Ishikawa (cell line): ENCODE measurements around the gene PMAIP1.

Experiments
- CEBPB ChIP-seq: IDR thresholded peaks from 2 replicates; pipeline ENCODE4 v1.6.1; 2012
- CREB1 ChIP-seq: IDR thresholded peaks from 2 replicates; pipeline ENCODE4 v1.6.1; 2012; ENCODE audit warnings: low read depth
- EGR1 ChIP-seq: IDR thresholded peaks from 2 replicates; pipeline ENCODE4 v1.6.1; 2012
- EP300 ChIP-seq: IDR thresholded peaks from 2 replicates; pipeline ENCODE4 v1.6.1; 2012; ENCODE audit warnings: borderline replicate concordance
- FOXM1 ChIP-seq: IDR thresholded peaks from 2 replicates; pipeline ENCODE4 v1.6.1; 2012; ENCODE audit warnings: low read depth, borderline replicate concordance
- NFIC ChIP-seq: IDR thresholded peaks from 2 replicates; pipeline ENCODE4 v1.6.1; 2012
- RAD21 ChIP-seq: IDR thresholded peaks from 2 replicates; pipeline ENCODE4 v1.6.1; 2012; ENCODE audit warnings: low read depth
- TAF1 ChIP-seq: IDR thresholded peaks from 2 replicates; pipeline ENCODE4 v1.6.1; 2012; ENCODE audit warnings: low read depth, mild to moderate bottlenecking
- TCF12 ChIP-seq: IDR thresholded peaks from 2 replicates; pipeline ENCODE4 v1.6.1; 2012; ENCODE audit warnings: low read depth
- TEAD4 ChIP-seq: IDR thresholded peaks from 2 replicates; pipeline ENCODE4 v1.6.1; 2012
- YY1 ChIP-seq: IDR thresholded peaks from 2 replicates; pipeline ENCODE4 v1.6.1; 2012; ENCODE audit warnings: low read depth
- ZBTB7A ChIP-seq: IDR thresholded peaks from 2 replicates; pipeline ENCODE4 v1.6.1; 2012; ENCODE audit warnings: low read depth
- TF ChIP-seq, protein P1 (sequence below): IDR thresholded peaks from 2 replicates; pipeline ENCODE4 v1.6.1; 2012
- TF ChIP-seq, protein P2 (sequence below): IDR thresholded peaks from 2 replicates; pipeline ENCODE4 v1.6.1; 2012
- TF ChIP-seq, protein P3 (sequence below): IDR thresholded peaks from 2 replicates; pipeline ENCODE4 v1.6.1; 2012; ENCODE audit warnings: low read depth, mild to moderate bottlenecking

The PMAIP1 gene

DNA sequence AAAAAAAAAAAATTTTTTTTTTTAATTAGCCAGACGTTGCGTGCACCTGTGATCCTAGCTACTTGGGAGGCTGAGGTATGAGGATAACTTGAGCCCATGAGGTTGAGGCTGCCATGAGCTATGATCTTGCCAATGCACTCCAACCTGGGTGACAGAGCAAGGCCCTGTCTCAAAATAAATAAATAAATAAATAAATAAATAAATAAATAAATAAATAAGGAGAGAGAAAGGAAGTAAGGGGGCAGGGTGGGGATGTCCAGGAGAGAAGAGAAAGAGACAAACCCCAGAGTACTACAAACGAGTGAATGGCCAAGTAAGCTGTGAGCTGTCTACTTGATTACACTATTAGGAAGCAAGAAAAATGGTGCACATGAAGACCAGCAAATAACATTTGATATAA lies 7.7 kb upstream of the PMAIP1 start:
- TF ChIP-seq, protein P1, sequence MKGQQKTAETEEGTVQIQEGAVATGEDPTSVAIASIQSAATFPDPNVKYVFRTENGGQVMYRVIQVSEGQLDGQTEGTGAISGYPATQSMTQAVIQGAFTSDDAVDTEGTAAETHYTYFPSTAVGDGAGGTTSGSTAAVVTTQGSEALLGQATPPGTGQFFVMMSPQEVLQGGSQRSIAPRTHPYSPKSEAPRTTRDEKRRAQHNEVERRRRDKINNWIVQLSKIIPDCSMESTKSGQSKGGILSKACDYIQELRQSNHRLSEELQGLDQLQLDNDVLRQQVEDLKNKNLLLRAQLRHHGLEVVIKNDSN, result no peak
- TF ChIP-seq FOXM1 (no peak), CREB1 (no peak), RAD21 (no peak), CEBPB (no peak), YY1 (no peak), TEAD4 (no peak), TCF12 (no peak), ZBTB7A (no peak), TAF1 (no peak), NFIC (no peak), EP300 (no peak), EGR1 (no peak)
- TF ChIP-seq, protein P2, sequence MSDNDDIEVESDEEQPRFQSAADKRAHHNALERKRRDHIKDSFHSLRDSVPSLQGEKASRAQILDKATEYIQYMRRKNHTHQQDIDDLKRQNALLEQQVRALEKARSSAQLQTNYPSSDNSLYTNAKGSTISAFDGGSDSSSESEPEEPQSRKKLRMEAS, result no peak
- TF ChIP-seq, protein P3, sequence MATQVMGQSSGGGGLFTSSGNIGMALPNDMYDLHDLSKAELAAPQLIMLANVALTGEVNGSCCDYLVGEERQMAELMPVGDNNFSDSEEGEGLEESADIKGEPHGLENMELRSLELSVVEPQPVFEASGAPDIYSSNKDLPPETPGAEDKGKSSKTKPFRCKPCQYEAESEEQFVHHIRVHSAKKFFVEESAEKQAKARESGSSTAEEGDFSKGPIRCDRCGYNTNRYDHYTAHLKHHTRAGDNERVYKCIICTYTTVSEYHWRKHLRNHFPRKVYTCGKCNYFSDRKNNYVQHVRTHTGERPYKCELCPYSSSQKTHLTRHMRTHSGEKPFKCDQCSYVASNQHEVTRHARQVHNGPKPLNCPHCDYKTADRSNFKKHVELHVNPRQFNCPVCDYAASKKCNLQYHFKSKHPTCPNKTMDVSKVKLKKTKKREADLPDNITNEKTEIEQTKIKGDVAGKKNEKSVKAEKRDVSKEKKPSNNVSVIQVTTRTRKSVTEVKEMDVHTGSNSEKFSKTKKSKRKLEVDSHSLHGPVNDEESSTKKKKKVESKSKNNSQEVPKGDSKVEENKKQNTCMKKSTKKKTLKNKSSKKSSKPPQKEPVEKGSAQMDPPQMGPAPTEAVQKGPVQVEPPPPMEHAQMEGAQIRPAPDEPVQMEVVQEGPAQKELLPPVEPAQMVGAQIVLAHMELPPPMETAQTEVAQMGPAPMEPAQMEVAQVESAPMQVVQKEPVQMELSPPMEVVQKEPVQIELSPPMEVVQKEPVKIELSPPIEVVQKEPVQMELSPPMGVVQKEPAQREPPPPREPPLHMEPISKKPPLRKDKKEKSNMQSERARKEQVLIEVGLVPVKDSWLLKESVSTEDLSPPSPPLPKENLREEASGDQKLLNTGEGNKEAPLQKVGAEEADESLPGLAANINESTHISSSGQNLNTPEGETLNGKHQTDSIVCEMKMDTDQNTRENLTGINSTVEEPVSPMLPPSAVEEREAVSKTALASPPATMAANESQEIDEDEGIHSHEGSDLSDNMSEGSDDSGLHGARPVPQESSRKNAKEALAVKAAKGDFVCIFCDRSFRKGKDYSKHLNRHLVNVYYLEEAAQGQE, result no peak

DNA sequence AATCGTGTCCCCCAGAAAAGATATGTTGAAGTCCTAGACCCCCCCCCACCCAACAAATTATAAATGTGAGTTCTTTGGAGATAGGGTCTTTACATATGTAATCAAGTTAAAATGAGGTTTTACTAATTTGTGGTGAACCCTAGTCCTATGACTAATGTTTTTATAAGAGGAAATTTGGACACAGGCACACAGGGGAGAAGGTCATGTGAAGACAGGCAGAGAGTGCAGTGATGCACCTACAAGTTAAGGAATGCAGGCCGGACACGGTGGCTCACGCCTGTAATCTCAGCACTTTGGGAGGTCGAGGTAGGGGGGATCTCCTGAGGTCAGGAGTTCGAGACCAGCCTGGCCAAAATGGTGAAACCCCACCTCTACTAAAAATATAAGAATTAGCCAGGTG lies 5.8 kb upstream of the PMAIP1 start:
- TF ChIP-seq EP300 (no peak), CEBPB (no peak), EGR1 (no peak), RAD21 (no peak), CREB1 (no peak), TAF1 (no peak), ZBTB7A (no peak), TEAD4 (no peak), YY1 (no peak), NFIC (no peak), FOXM1 (no peak), TCF12 (no peak)
- TF ChIP-seq, protein P3, result no peak
- TF ChIP-seq, protein P1, result no peak
- TF ChIP-seq, protein P2, result no peak

DNA sequence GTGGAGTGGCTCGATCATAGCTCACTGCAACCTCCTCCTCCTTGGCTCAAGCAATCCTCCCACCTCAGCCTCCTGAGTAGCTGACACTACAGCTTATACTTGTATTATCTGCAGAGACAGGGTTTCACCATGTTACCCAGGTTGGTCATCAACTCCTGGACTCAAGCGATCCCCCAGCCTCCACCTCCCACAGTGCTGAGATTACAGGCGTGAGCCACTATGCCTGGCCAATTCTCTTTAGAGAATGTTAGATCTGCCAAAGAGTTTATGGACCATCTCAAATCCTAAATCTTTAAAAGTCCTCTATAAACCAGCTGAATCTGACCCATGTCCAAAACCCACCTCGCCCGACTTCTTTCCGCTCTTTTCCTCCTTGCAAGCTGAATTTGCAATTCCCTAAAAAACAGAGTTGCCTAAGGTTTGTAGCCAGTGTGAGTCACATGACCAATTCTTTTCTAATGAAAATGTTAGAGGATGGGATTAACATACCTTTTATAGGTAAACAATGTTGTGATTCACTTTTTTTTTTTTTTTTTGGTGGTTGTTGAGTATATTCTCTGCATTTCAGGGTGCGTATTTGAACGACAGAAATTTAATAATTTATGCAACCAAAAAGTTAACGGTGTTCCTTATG lies 2.4 kb upstream of the PMAIP1 start:
- TF ChIP-seq TEAD4, result no peak
- no peak for TF ChIP-seq TAF1
- TF ChIP-seq FOXM1, result no peak
- no peak for TF ChIP-seq EGR1
- TF ChIP-seq RAD21, result no peak
- TF ChIP-seq CEBPB, result no peak
- TF ChIP-seq, protein P3, result no peak
- no peak for TF ChIP-seq CREB1
- no peak for TF ChIP-seq NFIC
- no peak for TF ChIP-seq TCF12
- TF ChIP-seq, protein P2, result no peak
- TF ChIP-seq EP300, result no peak
- TF ChIP-seq, protein P1, result no peak
- no peak for TF ChIP-seq ZBTB7A
- TF ChIP-seq YY1, result no peak
